GM18517 (cell line): ENCODE results near the gene CDYL.

Experiments used
- ATAC-seq: cut with Tn5 transposase; IDR thresholded peaks from one replicate; pipeline ENCODE4 v1.9.1; 2021; ENCODE audit warnings: mild to moderate bottlenecking, moderate library complexity; ENCODE audit not compliant: unreplicated experiment

CDYL gene

GRCh38 chr6:4774296-4774695 lies 1.9 kb upstream of the CDYL start:
- no peak for ATAC-seq

GRCh38 chr6:4774715-4775493 lies 1.3 kb upstream of the CDYL start:
- ATAC-seq = no peak

DNA sequence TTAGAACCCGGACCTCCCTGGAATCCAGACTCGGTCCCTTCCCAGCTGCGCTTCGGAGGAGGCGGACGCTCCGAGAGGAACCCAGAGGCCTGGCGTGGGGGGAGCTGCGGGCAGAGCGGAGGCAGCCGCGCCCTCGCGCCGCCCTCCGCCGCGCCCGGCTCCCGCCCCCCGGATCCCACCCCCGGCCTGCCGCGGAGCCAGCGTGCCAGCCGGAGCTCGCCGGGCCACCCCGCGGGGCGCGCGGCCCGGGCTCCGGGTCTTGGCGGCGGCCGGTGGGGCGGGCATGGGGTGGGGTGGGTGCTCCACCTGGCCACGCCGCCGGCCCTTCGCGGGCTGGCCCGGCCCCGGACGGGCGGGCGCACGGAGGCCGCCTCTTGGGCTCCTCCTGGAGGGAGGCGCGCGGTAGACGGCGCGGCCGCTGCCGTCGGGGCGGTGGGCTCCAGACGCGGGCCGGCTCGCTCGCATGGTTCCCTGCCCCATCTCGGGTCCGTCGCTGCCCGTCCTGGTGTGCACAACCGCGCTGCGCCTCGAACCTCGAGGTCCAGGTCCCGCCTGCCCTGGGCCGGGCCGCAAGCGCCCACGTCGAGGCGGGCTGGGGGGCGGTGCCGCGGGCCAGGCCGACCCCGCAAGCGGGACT lies 592 bp upstream of the CDYL start:
- peak; percentile 39 for ATAC-seq

DNA sequence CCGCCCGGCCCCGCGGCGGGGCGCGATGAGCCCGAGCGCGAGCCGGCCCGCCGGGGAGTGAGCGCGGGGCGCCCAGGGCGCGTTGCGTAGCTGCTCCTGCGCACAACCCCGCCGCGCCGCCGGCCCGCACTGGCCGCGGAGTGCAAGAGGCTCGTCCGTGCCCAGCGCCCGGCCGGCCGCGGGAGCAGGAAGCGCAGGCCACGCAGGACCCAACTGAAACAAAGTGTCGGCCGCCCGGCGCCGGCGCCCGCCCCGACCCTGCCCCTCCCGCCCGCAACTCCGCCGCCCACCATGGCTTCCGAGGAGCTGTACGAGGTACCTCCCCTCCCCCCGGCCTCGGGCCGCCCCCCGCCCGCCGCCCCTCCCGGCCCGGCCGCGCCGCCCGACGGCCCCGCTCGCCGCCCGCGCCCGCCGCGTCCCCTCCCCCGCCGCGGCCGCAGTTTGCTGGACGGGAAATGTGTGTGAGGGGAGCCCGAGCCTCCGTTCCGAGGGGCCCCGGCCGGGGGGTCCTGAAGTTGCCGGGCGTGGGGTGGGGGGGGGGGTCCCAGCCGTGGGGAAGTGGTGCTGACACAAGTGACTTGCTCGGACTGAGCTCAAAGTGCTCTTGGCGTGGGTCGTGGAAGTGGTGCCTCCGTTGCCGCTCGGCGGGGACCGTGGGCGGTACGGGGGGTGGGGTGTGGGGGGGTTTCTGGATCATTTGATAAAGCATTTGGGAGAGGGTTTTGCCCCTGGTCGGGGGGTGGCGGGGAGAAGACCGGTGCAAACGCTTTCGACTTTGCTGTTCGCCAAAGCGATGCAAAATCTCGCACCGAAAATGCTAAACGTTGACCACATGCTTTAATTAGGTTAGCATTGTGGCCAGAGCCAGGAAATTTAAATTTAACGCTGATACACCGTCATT lies 539 bp downstream of the CDYL start:
- peak; percentile 28 for ATAC-seq

GRCh38 chr6:4777394-4777935 lies 1.3 kb downstream of the CDYL start:
- ATAC-seq = no peak

- no peak for ATAC-seq
Observed at GRCh38 chr6:4778086-4778485, 1.9 kb downstream of the CDYL start.

- ATAC-seq = no peak
Observed at GRCh38 chr6:4780360-4780812, 4.2 kb downstream of the CDYL start.

DNA sequence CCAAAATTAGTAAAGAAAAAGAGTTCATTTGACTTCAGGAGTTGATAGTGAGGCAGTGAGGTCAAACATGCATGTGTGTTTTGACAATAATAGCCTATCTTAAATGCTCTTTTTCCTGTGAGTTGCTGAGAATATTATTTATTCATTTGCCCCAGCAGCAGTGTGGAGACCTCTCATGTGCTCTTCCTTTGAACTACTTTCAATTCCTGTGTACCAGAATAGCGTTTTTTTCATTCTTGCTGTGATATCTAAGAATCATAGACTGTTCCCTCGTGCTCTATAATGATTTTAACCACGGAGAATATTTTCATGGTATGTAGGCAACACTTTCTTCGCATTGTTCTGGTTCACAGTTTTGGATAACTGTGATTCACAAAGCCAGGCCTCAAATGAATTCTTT lies 5.2 kb downstream of the CDYL start:
- ATAC-seq = peak; percentile 31

DNA sequence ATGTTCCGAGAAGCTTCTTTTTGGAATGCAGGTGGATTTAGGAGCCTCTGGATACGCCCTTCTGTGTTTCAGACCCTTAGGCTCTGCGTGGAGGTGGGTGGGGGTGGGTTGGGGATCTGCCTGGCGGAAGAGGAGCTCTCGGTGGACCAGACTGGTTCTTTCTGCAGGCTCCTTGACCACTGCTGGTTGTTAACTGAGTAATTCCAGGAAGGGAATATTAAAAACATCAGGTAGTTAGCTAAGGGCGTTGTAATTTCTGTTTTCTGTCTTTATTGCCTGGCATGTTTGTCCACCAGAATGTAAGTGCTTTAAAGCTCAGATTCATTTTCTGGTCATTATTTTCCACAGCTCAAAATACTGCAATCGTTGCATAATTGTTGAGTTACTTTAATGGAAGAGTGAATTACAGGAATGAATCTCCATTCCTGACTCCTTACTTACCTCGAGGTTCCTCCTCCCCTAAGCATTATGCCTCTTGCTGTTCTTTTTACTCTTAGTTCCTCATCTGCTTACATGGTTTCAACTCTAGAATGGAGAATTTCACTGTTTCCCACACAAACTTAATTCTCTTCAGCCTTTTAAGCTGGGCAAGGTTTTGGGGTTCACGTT lies 5.9 kb downstream of the CDYL start:
- ATAC-seq = no peak

- no peak for ATAC-seq
Observed at GRCh38 chr6:4786996-4787395, 10.8 kb downstream of the CDYL start.

DNA sequence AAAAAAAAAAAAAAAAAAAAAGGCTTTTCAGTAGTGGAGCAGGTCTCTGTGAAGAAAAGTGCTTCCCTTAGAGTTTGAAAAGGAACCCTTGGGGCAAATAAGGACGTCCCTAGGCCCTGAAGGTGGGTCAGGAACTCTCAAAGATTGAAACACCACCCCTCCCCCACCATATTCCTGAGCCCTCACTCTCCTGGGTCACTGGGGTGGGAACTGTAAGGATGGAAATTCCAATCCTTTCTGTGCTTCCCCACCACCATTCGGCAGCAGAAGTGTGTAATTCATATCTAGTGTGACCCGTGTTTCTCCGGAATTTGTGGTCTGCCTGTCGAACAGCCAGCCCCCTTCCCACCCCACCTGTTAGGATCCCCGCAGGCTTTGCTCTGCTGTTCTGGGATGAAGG lies 12.3 kb downstream of the CDYL start:
- no peak for ATAC-seq

- peak; percentile 85 for ATAC-seq
Observed at GRCh38 chr6:4788953-4789584, 12.9 kb downstream of the CDYL start.

DNA sequence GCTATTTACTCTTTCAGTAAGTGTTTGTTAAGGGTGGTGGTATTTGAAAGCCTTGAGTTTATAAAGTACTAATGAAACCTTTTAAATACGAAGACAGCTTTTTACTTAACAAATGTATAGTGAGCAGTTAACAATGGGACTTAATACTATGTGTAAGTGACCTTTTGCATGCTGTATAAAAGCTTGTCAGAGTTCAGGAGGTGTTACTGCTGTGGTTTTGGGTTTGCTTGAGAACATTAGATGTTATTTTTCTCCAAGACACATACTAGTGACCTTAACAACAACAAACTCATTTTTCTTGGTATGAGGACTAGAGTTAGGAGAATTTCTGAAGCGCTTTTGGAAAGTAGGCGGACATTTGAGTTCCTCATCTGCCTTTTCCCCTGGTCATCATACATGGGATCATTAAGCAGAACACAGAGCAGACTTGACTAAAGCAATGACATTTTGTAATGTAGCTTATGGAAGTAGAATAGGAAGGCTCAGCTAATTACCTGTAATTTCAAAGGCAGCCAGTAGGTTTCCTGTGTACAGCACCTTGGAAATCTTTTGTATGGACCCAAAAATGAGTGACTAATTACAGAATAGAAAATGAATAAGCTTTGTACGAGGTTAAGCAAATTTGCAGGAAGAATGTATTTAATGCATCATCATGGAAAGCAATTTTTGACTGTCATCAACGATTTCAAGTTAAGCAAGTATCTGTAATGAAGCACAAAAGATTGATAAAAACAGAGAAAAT lies 14.1 kb downstream of the CDYL start:
- no peak for ATAC-seq

GRCh38 chr6:4794140-4794707 lies 18.0 kb downstream of the CDYL start:
- no peak for ATAC-seq

GRCh38 chr6:4797587-4797986 lies 21.4 kb downstream of the CDYL start:
- ATAC-seq = no peak

DNA sequence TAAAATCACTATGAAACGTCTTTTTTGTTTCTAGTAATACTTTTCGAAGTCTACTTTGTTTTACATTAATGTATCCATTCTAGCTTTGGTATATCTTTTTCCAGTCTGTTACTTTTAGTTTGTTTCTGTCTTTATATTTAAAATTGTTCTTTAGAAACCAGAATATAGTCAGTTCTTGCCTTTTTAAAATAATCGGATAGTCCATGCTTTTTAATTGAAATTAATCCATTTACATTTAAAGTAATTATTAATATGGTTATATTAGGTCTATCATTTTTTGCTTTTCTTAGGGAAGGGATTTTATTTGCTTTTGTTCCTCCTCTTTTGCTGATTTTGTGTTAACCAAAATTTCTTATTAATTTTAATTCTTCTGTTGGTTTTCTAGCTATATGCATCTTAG lies 23.7 kb downstream of the CDYL start:
- no peak for ATAC-seq

GRCh38 chr6:4800662-4801061 lies 24.5 kb downstream of the CDYL start:
- ATAC-seq = no peak

GRCh38 chr6:4801491-4802110 lies 25.4 kb downstream of the CDYL start:
- ATAC-seq = peak; percentile 58
